NB4 (cell line): Measurements from ENCODE around the gene CLEC2L.

Source experiments
- POLR2A ChIP-seq: IDR thresholded peaks from 2 replicates; pipeline ENCODE4 v1.6.1; 2011; ENCODE audit warnings: mild to moderate bottlenecking; ENCODE audit not compliant: insufficient read length; ENCODE audit errors: extremely low read depth
- TF ChIP-seq, protein P1 (sequence below): IDR thresholded peaks from 2 replicates; pipeline ENCODE4 v1.6.1; 2011; ENCODE audit warnings: low read depth, low read length

DNA sequence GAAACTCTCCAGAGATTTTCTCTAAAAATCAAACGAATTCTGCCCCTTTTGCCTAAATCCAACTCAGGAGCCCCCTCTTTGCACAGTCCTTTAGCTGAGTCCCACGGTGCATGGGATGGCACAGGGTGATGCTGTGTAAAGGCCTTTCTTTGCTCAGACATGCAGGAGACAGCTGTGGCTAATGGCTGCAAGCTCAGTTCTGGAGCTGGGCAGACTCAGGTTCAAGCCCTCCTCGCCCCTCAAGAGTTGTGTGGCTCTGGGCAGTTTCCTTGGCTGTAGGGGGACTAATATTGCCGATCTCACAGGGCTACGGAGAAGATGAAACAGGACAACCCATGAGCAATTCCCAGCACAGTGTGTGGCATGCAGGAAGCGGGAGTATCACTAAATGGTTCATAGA is 42.6 kb downstream of the CLEC2L start:
- no peak for TF ChIP-seq POLR2A
- TF ChIP-seq, protein P1, sequence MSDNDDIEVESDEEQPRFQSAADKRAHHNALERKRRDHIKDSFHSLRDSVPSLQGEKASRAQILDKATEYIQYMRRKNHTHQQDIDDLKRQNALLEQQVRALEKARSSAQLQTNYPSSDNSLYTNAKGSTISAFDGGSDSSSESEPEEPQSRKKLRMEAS, result no peak
